Activated effector memory CD4-positive, alpha-beta T cell treated with Interleukin-2 at 50 U/mL for 16 hours (primary cell): ENCODE results near the gene TIMP2.
A peak's percentile ranks its signal among the peaks of the same experiment; 100 is the strongest.
"Not testable (repeated sequence)": the region's sequence is repeated elsewhere in the genome, so short reads cannot be mapped to it uniquely, and the experiment has no call there.

ENCODE experiments used
- DNase-seq: peaks from one replicate; pipeline ENCODE4 v3.0.0-alpha.2; 2020

The TIMP2 gene

GRCh38 chr17:78953356-78954350 lies 28.5 kb upstream of the TIMP2 start:
- DNase-seq: no peak

GRCh38 chr17:78952706-78953105 lies 27.5 kb upstream of the TIMP2 start:
- no peak for DNase-seq

GRCh38 chr17:78951967-78952551 lies 26.9 kb upstream of the TIMP2 start:
- no peak for DNase-seq

DNA sequence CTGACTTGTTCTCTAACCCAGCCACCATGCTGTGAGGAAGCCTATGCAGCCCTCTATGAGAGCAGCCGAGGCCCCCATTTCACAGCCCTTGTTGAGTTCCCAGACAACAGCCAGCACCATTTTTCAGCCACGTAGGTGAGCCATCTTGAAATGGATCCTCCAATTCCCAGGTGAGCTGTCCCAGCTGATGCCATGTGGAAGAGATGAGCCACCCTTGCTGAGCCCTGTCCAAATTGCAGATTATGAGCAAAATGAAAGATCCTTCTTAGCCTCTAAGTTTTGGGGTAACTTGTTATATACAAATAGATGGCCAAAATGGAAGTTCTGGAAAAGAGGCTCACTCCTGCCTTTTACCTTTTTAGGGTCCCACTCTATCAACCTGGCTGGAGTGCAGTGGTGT lies 25.7 kb upstream of the TIMP2 start:
- DNase-seq: no peak

- no peak for DNase-seq
Measured at GRCh38 chr17:78947235-78948149, 22.3 kb upstream of the TIMP2 start.

- no peak for DNase-seq
Measured at GRCh38 chr17:78946631-78947030, 21.4 kb upstream of the TIMP2 start.

DNA sequence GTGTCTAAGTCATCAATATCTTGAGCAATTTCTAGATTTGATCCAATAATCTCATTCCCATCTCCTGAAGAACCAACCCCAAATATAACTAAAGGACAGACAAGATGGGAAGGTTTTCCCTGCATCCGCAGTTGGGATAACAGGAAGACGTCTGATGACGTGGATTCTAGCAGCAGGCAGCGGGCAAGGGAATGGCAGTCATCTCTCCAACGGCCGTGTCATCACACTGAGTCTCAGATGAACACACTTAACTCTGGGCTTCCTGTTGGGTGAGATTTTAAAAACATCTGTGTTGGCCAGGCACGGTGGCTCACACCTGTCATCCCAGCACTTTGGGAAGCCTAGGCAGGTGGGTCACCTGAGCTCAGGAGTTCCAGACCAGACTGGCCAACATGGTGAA lies 20.9 kb upstream of the TIMP2 start:
- DNase-seq: no peak

- not testable (repeated sequence) for DNase-seq
Measured at GRCh38 chr17:78945455-78945854, 20.3 kb upstream of the TIMP2 start.

DNA sequence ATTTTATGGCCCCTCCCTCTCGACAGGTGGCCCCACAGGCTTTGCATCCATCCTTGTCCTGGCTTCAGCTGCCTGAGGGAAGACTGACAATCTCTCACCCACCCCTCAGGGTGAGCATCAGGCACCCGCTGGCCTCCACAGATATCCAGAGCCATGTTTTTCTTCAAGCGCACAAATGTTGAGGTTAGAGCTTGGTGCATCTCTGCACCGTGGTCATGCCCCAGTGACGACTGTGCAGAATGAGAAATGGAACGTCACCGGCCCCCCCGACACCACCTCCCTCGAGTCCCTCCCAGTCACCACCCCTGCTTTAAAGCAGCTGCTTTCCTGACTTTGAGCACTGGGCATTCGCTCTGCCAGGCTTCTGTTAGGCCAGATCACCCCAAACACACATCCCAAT lies 19.8 kb upstream of the TIMP2 start:
- DNase-seq: no peak

GRCh38 chr17:78944026-78944425 lies 18.8 kb upstream of the TIMP2 start:
- DNase-seq: no peak

- DNase-seq: no peak
Measured at GRCh38 chr17:78940708-78941107, 15.5 kb upstream of the TIMP2 start.

- no peak for DNase-seq
Measured at GRCh38 chr17:78940258-78940657, 15.1 kb upstream of the TIMP2 start.

GRCh38 chr17:78939615-78940014 lies 14.4 kb upstream of the TIMP2 start:
- no peak for DNase-seq

- DNase-seq: no peak
Measured at GRCh38 chr17:78937561-78937960, 12.4 kb upstream of the TIMP2 start.

DNA sequence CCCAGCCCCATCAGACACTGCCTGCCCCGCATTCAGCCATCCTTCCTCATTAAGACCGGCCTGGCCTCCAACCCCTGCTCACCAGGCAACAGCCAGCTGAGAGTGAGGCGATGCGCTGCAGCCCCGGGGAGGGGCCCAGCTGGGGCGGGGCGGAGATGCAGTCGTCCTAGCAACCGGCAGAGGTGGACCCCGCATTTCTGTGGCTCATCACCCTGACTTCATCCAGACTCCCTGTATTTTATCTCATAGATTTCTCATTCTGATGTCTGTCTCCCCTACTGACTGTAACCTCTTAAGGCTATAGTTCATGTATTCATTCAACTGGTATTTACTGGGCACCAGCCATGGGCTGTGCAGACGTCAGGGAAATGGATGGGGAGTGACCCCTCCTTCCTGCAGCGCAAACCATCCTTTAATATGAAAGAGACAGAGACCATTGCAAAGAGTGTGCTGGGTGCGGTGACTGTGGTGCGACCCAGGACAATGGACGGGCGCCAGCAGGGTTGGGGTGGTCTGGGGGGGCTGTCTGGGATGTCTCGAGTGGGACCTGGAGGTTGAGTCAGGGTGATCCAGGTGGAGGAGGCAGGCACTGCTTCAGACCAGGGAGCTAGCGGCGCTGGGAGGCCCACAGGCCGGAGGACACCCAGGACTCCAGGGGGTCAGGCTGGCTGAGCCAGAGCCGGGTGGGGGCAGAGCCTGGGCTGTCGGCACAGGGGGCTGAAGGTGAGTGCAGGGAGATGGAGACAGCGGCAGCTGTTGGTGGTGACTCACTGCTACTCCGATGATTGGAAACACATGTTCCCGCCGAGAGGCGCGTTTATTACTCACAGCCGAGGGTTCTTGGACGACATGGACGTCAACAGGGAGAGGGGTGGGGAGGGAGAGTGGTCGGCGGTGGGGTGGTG lies 10.5 kb upstream of the TIMP2 start:
- DNase-seq: no peak

GRCh38 chr17:78934681-78935418 lies 9.7 kb upstream of the TIMP2 start:
- DNase-seq: no peak

DNA sequence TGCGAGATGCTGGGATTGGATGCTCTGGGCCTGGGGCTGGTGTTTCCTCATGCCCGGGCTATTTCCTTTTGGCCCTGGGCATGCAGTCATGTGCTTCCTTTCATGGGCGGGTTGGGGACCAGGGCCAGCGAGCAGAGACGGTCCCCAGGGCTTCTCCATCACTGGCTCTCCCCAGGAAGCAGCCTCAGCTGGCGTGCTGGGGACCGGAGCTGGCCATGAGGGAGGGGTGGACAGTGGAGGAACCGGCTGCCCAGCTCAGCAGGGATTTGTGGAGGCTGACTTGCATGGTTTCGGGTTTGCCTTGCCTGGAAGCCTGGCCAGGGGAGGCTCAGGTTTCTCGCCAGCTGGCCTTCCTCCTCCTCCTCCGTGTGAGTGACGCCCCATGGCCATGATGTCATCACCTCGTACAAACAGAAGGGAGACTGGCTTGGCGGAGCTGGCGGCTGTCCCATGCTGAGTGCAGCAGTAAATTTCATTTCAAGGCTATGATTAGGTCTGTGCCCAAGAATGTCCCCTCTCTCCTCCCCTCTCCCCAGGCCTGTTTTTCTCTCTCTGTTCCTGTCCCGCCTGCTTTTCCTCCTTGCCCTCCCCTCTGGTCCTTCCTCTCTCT lies 8.9 kb upstream of the TIMP2 start:
- no peak for DNase-seq

DNA sequence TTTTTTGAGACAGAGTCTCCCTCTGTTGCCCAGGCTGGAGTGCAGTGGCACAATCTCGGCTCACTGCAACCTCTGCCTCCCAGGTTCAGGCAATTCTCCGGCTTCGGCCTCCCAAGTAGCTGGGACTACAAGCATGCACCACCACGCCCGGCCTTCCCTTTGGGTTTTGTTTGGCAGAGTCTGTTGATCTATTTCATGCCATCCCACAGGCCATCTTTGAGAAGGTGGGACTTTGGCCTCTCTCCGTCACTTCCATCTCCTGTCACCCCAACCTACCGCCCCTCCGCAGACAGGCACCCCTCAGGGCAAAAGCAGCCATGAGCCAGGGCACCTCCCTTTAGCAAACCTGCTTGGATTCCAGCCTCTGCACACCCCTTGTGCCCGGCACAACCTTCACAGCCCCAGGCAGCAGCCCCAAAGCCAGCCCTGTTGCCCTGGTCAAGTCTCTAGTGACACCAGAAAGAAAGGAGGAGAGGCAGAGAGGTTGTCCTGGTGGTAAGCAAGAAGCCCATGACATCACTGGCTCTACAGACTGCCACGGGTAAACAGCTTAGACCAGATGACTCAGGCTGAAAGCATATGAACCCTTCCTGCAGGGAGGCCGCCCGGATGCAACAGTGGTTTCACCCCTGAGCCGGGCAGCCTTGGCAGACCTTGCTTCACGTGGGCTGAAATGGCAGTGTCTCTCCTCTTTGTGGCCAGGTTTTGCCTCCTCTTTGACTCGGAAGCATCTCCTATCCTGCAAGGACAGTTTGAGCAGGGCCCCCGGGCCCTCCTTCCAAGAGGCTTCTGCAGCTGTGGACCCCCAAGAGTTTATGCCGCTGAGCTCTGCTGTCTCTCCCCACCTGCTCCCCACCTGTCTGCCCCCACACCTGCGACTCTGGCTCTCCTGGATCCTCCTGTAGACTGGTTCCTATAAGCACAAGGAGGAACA lies 8.1 kb upstream of the TIMP2 start:
- DNase-seq: peak; percentile 51

GRCh38 chr17:78929908-78930775 lies 5.0 kb upstream of the TIMP2 start:
- DNase-seq: no peak
